ENCODE data around the gene ATP8B4.

ATP8B4 gene

DNA sequence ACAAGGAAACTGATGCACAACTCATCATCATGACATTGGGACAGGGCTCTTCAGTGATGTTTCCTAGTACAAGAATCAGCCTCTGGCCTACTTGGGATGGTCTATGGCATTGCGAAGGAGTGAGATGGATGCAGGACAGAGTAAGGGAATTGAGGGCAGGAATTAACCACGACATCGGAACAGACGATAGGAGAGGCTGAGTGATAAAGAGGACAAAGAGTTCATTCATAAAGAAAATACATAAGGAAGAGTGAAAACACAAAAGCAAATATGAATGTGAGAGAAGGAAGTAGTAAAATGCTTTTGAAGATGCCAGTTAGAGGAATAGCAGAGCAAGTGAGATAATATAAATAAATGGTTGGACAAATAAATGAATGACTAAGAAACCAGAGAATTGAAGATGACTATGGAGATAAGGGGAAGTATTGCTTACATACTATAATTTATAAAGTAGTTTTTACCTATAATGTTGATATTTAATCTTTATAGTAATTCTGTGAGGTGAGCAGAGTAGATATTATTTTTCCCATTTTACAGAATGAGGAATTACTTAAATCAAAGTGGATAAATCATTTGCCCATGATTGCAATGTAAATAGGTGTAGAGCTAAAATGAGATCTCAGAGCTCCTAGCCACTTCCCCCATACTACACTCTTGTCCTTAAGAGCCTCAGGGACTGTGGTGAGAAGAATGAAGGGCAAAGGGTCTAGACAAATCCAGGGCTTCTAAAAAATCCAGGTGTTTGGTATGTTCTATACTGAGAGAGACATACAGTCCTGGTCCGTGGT, 294.9 kb downstream of the ATP8B4 start:
- no peak for DNase-seq (ENCODE audit: low read depth in 2 of 3, low spot score in 1 of 3)

- no peak for DNase-seq (ENCODE audit: low read depth in 2 of 3, low spot score in 1 of 3)
Measured at GRCh38 chr15:49817100-49817499, 301.9 kb downstream of the ATP8B4 start.

DNA sequence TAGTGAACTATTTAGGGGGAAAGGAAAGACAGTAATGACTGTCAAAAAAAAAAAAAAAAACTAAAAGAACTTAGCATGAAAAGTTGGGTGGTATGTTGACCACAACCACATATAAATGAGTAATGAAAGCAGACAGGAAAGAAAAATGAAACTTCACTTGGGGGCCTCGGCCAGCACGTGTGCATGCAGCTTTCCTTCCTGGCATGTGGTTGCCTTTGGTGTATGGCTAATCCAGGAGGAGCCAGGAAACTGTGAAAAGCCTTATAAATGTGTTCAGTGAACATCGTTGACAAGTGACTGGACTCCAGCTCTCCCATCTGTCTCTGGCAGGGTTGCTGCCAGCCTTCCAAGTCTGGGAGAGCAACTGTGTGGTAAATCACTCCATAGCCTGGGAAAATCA, 303.1 kb downstream of the ATP8B4 start:
- no peak for DNase-seq (ENCODE audit: low read depth in 2 of 3, low spot score in 1 of 3)

DNA sequence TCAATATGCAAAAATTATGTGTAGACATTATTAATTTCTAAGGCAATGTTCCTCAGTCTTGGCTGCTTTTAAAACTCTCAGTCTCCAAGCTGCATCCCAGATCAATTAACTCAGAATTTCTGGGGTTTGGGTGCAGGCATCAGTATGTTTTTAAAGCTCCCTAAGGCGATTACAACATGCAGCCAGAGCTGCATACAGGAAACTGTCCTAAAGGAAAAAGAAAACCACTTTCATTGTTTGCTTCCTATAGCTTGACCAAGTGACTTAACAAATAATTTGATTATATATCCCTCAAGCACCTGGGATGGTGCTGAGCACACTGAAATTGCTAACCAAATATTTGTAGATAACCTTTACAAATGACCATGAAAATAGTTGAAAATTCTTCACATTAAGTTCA, 303.5 kb downstream of the ATP8B4 start:
- no peak for DNase-seq (ENCODE audit: low read depth in 2 of 3, low spot score in 1 of 3)

GRCh38 chr15:49814709-49815108, 304.3 kb downstream of the ATP8B4 start:
- DNase-seq (ENCODE audit: low read depth in 2 of 3, low spot score in 1 of 3): no peak

DNA sequence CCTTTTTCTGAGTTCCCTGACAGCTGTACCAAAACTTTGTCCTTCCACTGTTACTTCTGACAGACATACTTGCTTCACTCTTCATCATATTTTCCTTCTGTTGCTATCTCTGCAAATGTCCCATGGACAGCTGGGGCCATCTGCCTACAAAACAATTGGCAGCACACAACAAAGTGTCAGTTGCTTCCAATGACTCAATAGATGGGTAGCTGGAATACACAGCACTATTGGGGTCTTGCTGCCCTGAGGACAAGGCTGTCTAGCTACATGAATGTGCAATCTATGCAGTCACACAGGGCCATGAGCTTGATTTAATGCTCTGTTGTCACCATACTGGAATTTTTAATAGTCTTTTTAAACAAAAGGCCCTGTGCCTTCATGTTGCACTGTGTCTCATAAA, 305.4 kb downstream of the ATP8B4 start:
- no peak for DNase-seq (ENCODE audit: low read depth in 2 of 3, low spot score in 1 of 3)

DNA sequence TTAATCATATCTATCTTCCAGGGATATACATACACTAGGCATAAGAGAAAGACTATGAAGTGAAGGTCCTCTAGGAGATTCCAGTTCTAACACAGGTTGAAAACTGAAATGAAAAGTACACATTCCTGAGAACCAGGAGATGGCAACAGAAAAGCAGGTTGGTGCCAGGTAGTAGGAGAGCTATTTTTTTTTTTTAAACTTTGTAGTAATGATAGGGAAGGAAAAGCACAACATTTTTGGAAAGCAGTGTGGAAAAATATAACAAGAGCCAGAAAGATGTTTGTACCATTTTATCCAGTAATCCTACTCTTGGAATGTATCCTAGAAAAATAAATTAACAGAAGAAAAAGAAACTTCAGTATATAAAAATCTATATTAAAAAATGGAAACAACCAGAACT, 308.3 kb downstream of the ATP8B4 start:
- DNase-seq (ENCODE audit: low read depth in 2 of 3, low spot score in 1 of 3): no peak

DNA sequence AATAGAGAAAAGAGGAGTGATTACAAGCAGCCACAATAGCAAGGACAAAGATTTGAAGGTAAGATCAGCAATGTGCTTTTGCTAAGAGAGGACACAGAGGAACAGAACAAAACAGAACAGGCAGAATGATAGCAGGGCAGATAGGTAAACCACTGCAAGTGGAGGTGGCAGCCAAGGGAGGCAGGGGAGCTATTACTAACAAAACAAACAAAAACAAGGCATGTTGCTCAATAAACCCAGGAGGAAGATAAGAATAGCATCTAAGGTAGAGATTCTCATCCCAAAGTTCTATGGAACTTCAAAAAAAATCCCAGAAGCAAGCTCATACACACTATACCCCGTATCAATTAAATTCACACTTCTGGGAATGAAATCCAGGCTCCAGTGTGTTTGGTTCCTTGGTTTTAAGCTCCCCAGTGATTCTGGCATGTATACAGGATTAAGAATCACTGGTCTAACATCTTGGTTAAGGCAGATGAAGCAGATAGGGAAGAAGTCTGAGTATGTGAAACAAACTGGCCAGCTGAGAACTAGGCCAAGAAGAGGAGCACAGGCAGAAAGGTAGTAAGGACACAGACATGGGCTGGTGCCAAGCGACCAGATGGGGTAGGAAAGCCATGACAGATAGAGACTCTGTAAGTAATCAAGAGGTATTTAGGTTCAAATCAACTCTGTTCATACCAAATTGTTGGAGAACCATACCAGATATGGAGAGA, 309.0 kb downstream of the ATP8B4 start:
- no peak for DNase-seq (ENCODE audit: low read depth in 2 of 3, low spot score in 1 of 3)

- DNase-seq (ENCODE audit: low read depth in 2 of 3, low spot score in 1 of 3): no peak
Measured at GRCh38 chr15:49808341-49808740, 310.7 kb downstream of the ATP8B4 start.

Measured in stimulated activated CD4-positive, alpha-beta T cell treated with anti-CD3 and anti-CD28 coated beads, Interleukin-12 subunit alpha, Interleukin-12 subunit beta, amount 100 ng/mL, for 48 hours (primary cell).